Neural cell (in vitro differentiated cells): ENCODE results near the gene ARIH1. TPM values are rescaled to one million over a fixed set of nuclear protein-coding genes. Genes with fewer than 3 reads are reported as not detected.
A peak's percentile ranks its signal among the peaks of the same experiment; 100 is the strongest.

Experiments
- H2AFZ ChIP-seq: fragments of 200-600, 300-800 bp; sonication (generic), shearing (Covaris generic); 2 replicates; pipeline ENCODE4 v1.6.0; 2014; ENCODE audit warnings: low read depth, mild to moderate bottlenecking, antibody characterized with exemption, low read length, moderate library complexity
- H3F3A ChIP-seq: fragments of 200-600 bp; shearing (Covaris generic); 2 replicates; pipeline ENCODE4 v1.6.1; 2016; ENCODE audit warnings: mild to moderate bottlenecking, moderate library complexity, mixed read lengths, antibody characterized with exemption, low read length; ENCODE audit not compliant: insufficient read depth, poor library complexity, severe bottlenecking
- H3K27ac ChIP-seq: fragments of 200-600, 300-800 bp; sonication (generic), shearing (Covaris generic); 2 replicates; pipeline ENCODE4 v1.5.1; 2014; ENCODE audit warnings: mild to moderate bottlenecking, low read length, moderate library complexity
- H3K27me3 ChIP-seq: fragments of 300-800, 200-600 bp; sonication (generic), shearing (Covaris generic); 2 replicates; pipeline ENCODE4 v1.6.0; 2014; ENCODE audit warnings: mild to moderate bottlenecking, low read depth, low read length, moderate library complexity; ENCODE audit not compliant: insufficient read depth
- H3K36me3 ChIP-seq: fragments of 300-800, 200-600 bp; sonication (generic), shearing (Covaris generic); 2 replicates; pipeline ENCODE4 v1.5.1; 2014; ENCODE audit warnings: mild to moderate bottlenecking, antibody characterized with exemption, low read length, moderate library complexity; ENCODE audit not compliant: insufficient read depth
- H3K4me2 ChIP-seq: fragments of 300-800, 200-600 bp; sonication (generic), shearing (Covaris generic); 2 replicates; pipeline ENCODE4 v1.6.0; 2014; ENCODE audit warnings: mild to moderate bottlenecking, low read length
- H3K4me3 ChIP-seq: fragments of 300-800, 200-600 bp; sonication (generic), shearing (Covaris generic); 2 replicates; pipeline ENCODE4 v1.5.1; 2014; ENCODE audit warnings: mild to moderate bottlenecking, low read length, moderate library complexity
- H3K79me2 ChIP-seq: fragments of 200-600 bp; shearing (Covaris generic); replicated peaks from 2 replicates; pipeline ENCODE4 v1.6.0; 2014; ENCODE audit warnings: mild to moderate bottlenecking, low read length, moderate library complexity; ENCODE audit not compliant: insufficient read depth
- H3K9ac ChIP-seq: fragments of 300-800, 200-600 bp; sonication (generic), shearing (Covaris generic); 2 replicates; pipeline ENCODE4 v1.6.1; 2016; ENCODE audit warnings: mild to moderate bottlenecking, low read length, mixed read lengths
- H3K9me2 ChIP-seq: fragments of 200-600 bp; shearing (Covaris generic); 2 replicates; pipeline ENCODE4 v1.6.1; 2016; ENCODE audit warnings: mild to moderate bottlenecking, low read length, mixed read lengths; ENCODE audit not compliant: insufficient read depth
- H3K9me3 ChIP-seq: fragments of 200-600, 300-800 bp; sonication (generic), shearing (Covaris generic); 2 replicates; pipeline ENCODE4 v1.6.1; 2016; ENCODE audit warnings: mild to moderate bottlenecking, mixed run types, low read length, moderate library complexity, mixed read lengths
- H4K20me1 ChIP-seq: fragments of 200-600 bp; shearing (Covaris generic); 2 replicates; pipeline ENCODE4 v1.6.1; 2016; ENCODE audit warnings: mild to moderate bottlenecking, mixed run types; ENCODE audit not compliant: insufficient read depth
- CTCF ChIP-seq: fragments of 450-650 bp; IDR thresholded peaks from 2 replicates; pipeline ENCODE4 v1.5.1; 2014; ENCODE audit warnings: antibody characterized with exemption, mild to moderate bottlenecking, moderate library complexity; ENCODE audit not compliant: poor library complexity, severe bottlenecking
- EP300 ChIP-seq: fragments of 450-650 bp; conservative IDR thresholded peaks from 2 replicates; pipeline ENCODE4 v1.6.1; 2014; ENCODE audit warnings: antibody characterized with exemption, mild to moderate bottlenecking, moderate library complexity; ENCODE audit not compliant: poor library complexity, severe bottlenecking
- EZH2 ChIP-seq: fragments of 200-600, 300-800 bp; shearing (Covaris generic), sonication (generic); IDR thresholded peaks from 2 replicates; pipeline ENCODE4 v1.6.1; 2014; ENCODE audit warnings: antibody characterized with exemption, low read length, borderline replicate concordance, mild to moderate bottlenecking; ENCODE audit not compliant: insufficient read depth, poor library complexity, severe bottlenecking
- MXI1 ChIP-seq: fragments of 450-650 bp; conservative IDR thresholded peaks from 2 replicates; pipeline ENCODE4 v1.6.1; 2014; ENCODE audit warnings: antibody characterized with exemption, mild to moderate bottlenecking; ENCODE audit not compliant: poor library complexity, severe bottlenecking
- POLR2AphosphoS5 ChIP-seq: IDR thresholded peaks from 2 replicates; pipeline ENCODE4 v1.6.1; 2012
- RAD21 ChIP-seq: fragments of 450-650 bp; conservative IDR thresholded peaks from 2 replicates; pipeline ENCODE4 v1.6.1; 2014; ENCODE audit warnings: antibody characterized with exemption, mild to moderate bottlenecking, moderate library complexity
- REST ChIP-seq: IDR thresholded peaks from 2 replicates; pipeline ENCODE4 v1.6.1; 2012; ENCODE audit warnings: borderline replicate concordance
- SMC3 ChIP-seq: fragments of 450-650 bp; conservative IDR thresholded peaks from 2 replicates; pipeline ENCODE4 v1.6.1; 2014; ENCODE audit warnings: antibody characterized with exemption, mild to moderate bottlenecking, moderate library complexity; ENCODE audit not compliant: poor library complexity
- TAF1 ChIP-seq: IDR thresholded peaks from 2 replicates; pipeline ENCODE4 v1.6.1; 2012; ENCODE audit warnings: low read depth
- polyA plus RNA-seq: library from polyadenylated mRNA; depleted of rRNA; stranded (reverse); fragments of >200 nt; gene quantifications from 2 replicates; pipeline ENCODE4 v1.2.3, GENCODE V29; 2014

Gene ARIH1
- polyA plus RNA-seq, 1 donor from 2014 or later: 72.1 TPM

- Histone ChIP-seq H3K4me3 (peak overlapping the region; percentile 69), H3K4me2 (no peak overlapping the region), H3F3A (peaks cover 5% of the 10 kb centered on the region), H3K79me2 (peaks cover 52% of the 10 kb centered on the region), H3K9me3 (no peaks in the 10 kb centered on the region), H3K27ac (peak overlapping the region; percentile 100), H3K36me3 (peaks cover 6% of the 10 kb centered on the region), H3K27me3 (no peaks in the 10 kb centered on the region), H3K9me2 (no peaks in the 10 kb centered on the region), H3K9ac (peak overlapping the region; percentile 100), H4K20me1 (peaks cover 33% of the 10 kb centered on the region), H2AFZ (no peak overlapping the region)
- TF ChIP-seq RAD21 (no peak), CTCF (no peak), EP300 (no peak), SMC3 (no peak), EZH2 (no peak), MXI1 (no peak), TAF1 (no peak), REST (no peak), POLR2AphosphoS5 (no peak)
Measured at GRCh38 chr15:72474466-72474911, 359 bp downstream of the ARIH1 start.

- Histone ChIP-seq H3K9me2 (no peaks in the 10 kb centered on the region), H4K20me1 (peaks cover 33% of the 10 kb centered on the region), H3K4me2 (peak overlapping the region; percentile 89), H3K36me3 (peaks cover 6% of the 10 kb centered on the region), H3K9ac (peak overlapping the region; percentile 100), H3K9me3 (no peaks in the 10 kb centered on the region), H3K79me2 (peaks cover 58% of the 10 kb centered on the region), H2AFZ (no peak overlapping the region), H3K27me3 (no peaks in the 10 kb centered on the region), H3K4me3 (peak overlapping the region; percentile 69), H3F3A (peaks cover 5% of the 10 kb centered on the region), H3K27ac (peak overlapping the region; percentile 100)
- peak; percentile 59 for TF ChIP-seq POLR2AphosphoS5
- no peak for TF ChIP-seq EP300
- no peak for TF ChIP-seq EZH2
- peak; percentile 10 for TF ChIP-seq CTCF
- no peak for TF ChIP-seq MXI1
- peak; percentile 34 for TF ChIP-seq REST
Measured at GRCh38 chr15:72474912-72475628, 940 bp downstream of the ARIH1 start.
